Muscle layer of duodenum (tissue), 2 donors: ENCODE measurements around the gene SLC16A7.
A peak's percentile ranks its signal among the peaks of the same experiment; 100 is the strongest.
"Not testable (repeated sequence)": the region's sequence is repeated elsewhere in the genome, so short reads cannot be mapped to it uniquely, and the experiment has no call there.

Experiments
- H3K27ac ChIP-seq: one replicate; pipeline ENCODE4 v1.7.0; 2013; ENCODE audit warnings: mild to moderate bottlenecking, low read length
- H3K27me3 ChIP-seq: one replicate; pipeline ENCODE4 v1.7.0; 2013; ENCODE audit warnings: low read depth, mild to moderate bottlenecking, control low read depth, low read length
- H3K36me3 ChIP-seq, 2 donors: one replicate each; pipeline ENCODE4 v1.7.0; 2013; ENCODE audit warnings: low read length in 2 of 2, control low read depth in 1 of 2, mild to moderate bottlenecking in 1 of 2; ENCODE audit not compliant: insufficient read depth in 2 of 2, control insufficient read depth in 1 of 2
- H3K4me1 ChIP-seq, 2 donors: one replicate each; pipeline ENCODE4 v1.7.0; 2013; ENCODE audit warnings: low read length in 2 of 2, mild to moderate bottlenecking in 2 of 2, control low read depth in 1 of 2, moderate library complexity in 1 of 2; ENCODE audit not compliant: insufficient read depth in 2 of 2, control insufficient read depth in 1 of 2
- H3K4me3 ChIP-seq, 2 donors: one replicate each; pipeline ENCODE4 v1.7.0; 2013; ENCODE audit warnings: low read length in 2 of 2, low read depth in 1 of 2, mild to moderate bottlenecking in 1 of 2
- H3K9me3 ChIP-seq, 2 donors: one replicate each; pipeline ENCODE4 v1.7.0; 2013; ENCODE audit warnings: low read length in 2 of 2, control low read depth in 1 of 2, mild to moderate bottlenecking in 1 of 2; ENCODE audit not compliant: control insufficient read depth in 1 of 2
- donor health status: healthy.

SLC16A7 gene

GRCh38 chr12:59593761-59594160, 2.1 kb upstream of the SLC16A7 start:
- H3K27ac ChIP-seq, result no peak overlapping the region
- peaks cover 0 to 6% of the 10 kb centered on the region in 2 donors for H3K36me3 ChIP-seq
- H3K9me3 ChIP-seq, result no peaks in the 10 kb centered on the region

GRCh38 chr12:59594943-59595500, 807 bp upstream of the SLC16A7 start:
- peaks cover 0 to 6% of the 10 kb centered on the region in 2 donors for H3K36me3 ChIP-seq
- H3K4me1 ChIP-seq, result no peaks in the 10 kb centered on the region
- H3K4me3 ChIP-seq, result peak overlapping the region; percentile 83 to 93
- no peaks in the 10 kb centered on the region for H3K27me3 ChIP-seq
- no peaks in the 10 kb centered on the region for H3K9me3 ChIP-seq
- peak overlapping the region; percentile 91 for H3K27ac ChIP-seq

More at GRCh38 chr12:59593761-59594160, 2.1 kb upstream of the SLC16A7 start:
- Histone ChIP-seq H3K27me3 (no peaks in the 10 kb centered on the region), H3K4me1 (no peaks in the 10 kb centered on the region), H3K4me3 (no peak overlapping the region)

GRCh38 chr12:59595565-59595882, 305 bp upstream of the SLC16A7 start:
- H3K9me3 ChIP-seq, result no peaks in the 10 kb centered on the region
- H3K27me3 ChIP-seq, result no peaks in the 10 kb centered on the region
- H3K4me1 ChIP-seq, result no peaks in the 10 kb centered on the region
- H3K27ac ChIP-seq, result peak overlapping the region; percentile 91
- peak overlapping the region; percentile 83 to 93 for H3K4me3 ChIP-seq
- peaks cover 0 to 6% of the 10 kb centered on the region in 2 donors for H3K36me3 ChIP-seq

GRCh38 chr12:59597385-59597781, 1.6 kb downstream of the SLC16A7 start:
- no peaks in the 10 kb centered on the region for H3K9me3 ChIP-seq
- no peaks in the 10 kb centered on the region for H3K27me3 ChIP-seq
- peak overlapping the region; percentile 95 for H3K27ac ChIP-seq
- no peaks in the 10 kb centered on the region for H3K4me1 ChIP-seq
- peak overlapping the region; percentile 64 to 83 for H3K4me3 ChIP-seq
- H3K36me3 ChIP-seq, result peaks cover 0 to 6% of the 10 kb centered on the region in 2 donors

- H3K4me3 ChIP-seq, result no peak overlapping the region
- H3K36me3 ChIP-seq, result peaks cover 0 to 6% of the 10 kb centered on the region in 2 donors
- no peaks in the 10 kb centered on the region for H3K27me3 ChIP-seq
- no peak overlapping the region for H3K27ac ChIP-seq
- no peaks in the 10 kb centered on the region for H3K4me1 ChIP-seq
- H3K9me3 ChIP-seq, result no peaks in the 10 kb centered on the region
Measured at GRCh38 chr12:59600171-59600570, 4.3 kb downstream of the SLC16A7 start.

GRCh38 chr12:59603754-59604153, 7.9 kb downstream of the SLC16A7 start:
- Histone ChIP-seq H3K9me3 (no peaks in the 10 kb centered on the region), H3K4me3 (no peak overlapping the region), H3K27me3 (no peaks in the 10 kb centered on the region), H3K4me1 (no peaks in the 10 kb centered on the region), H3K27ac (no peak overlapping the region), H3K36me3 (no peaks in the 10 kb centered on the region)

GRCh38 chr12:59612823-59613434, 17.1 kb downstream of the SLC16A7 start:
- H3K36me3 ChIP-seq, H3K4me3 ChIP-seq, H3K27ac ChIP-seq, H3K4me1 ChIP-seq, H3K27me3 ChIP-seq: not testable (repeated sequence)
- H3K9me3 ChIP-seq, result peaks cover 0 to 12% of the 10 kb centered on the region in 2 donors

- no peak overlapping the region for H3K27ac ChIP-seq
- H3K27me3 ChIP-seq, result no peaks in the 10 kb centered on the region
- peaks cover 0 to 12% of the 10 kb centered on the region in 2 donors for H3K9me3 ChIP-seq
- H3K4me1 ChIP-seq, result no peaks in the 10 kb centered on the region
- no peaks in the 10 kb centered on the region for H3K36me3 ChIP-seq
- no peak overlapping the region for H3K4me3 ChIP-seq
Measured at GRCh38 chr12:59615392-59616165, 19.8 kb downstream of the SLC16A7 start.

GRCh38 chr12:59619461-59620240, 23.8 kb downstream of the SLC16A7 start:
- H3K27ac ChIP-seq, result no peak overlapping the region
- H3K4me1 ChIP-seq, result no peaks in the 10 kb centered on the region
- H3K9me3 ChIP-seq, result no peaks in the 10 kb centered on the region
- H3K27me3 ChIP-seq, result no peaks in the 10 kb centered on the region
- H3K36me3 ChIP-seq, result no peaks in the 10 kb centered on the region
- H3K4me3 ChIP-seq, result no peak overlapping the region

- Histone ChIP-seq H3K27me3 (no peaks in the 10 kb centered on the region), H3K4me3 (no peak overlapping the region), H3K4me1 (no peaks in the 10 kb centered on the region), H3K27ac (no peak overlapping the region), H3K9me3 (no peaks in the 10 kb centered on the region), H3K36me3 (no peaks in the 10 kb centered on the region)
Measured at GRCh38 chr12:59620326-59620725, 24.5 kb downstream of the SLC16A7 start.
